VCaP (cell line): ENCODE results near the gene CDH13.

Source experiments
- H3K27ac ChIP-seq: fragments of 450-650 bp; 2 replicates; pipeline ENCODE4 v1.5.1; 2017
- CTCF ChIP-seq: fragments of 450-650 bp; conservative IDR thresholded peaks from 2 replicates; pipeline ENCODE4 v1.5.1; 2017; ENCODE audit warnings: mild to moderate bottlenecking, moderate library complexity

CDH13 gene

GRCh38 chr16:82830944-82831343 lies 204.2 kb downstream of the CDH13 start:
- no peak overlapping the region for H3K27ac ChIP-seq

GRCh38 chr16:82832821-82833220 lies 206.1 kb downstream of the CDH13 start:
- no peak for TF ChIP-seq CTCF
- no peak overlapping the region for H3K27ac ChIP-seq

More at GRCh38 chr16:82830944-82831343, 204.2 kb downstream of the CDH13 start:
- no peak for TF ChIP-seq CTCF

GRCh38 chr16:82833378-82833993 lies 206.7 kb downstream of the CDH13 start:
- no peak for TF ChIP-seq CTCF
- no peak overlapping the region for H3K27ac ChIP-seq

GRCh38 chr16:82834151-82834815 lies 207.5 kb downstream of the CDH13 start:
- no peak overlapping the region for H3K27ac ChIP-seq
- TF ChIP-seq CTCF: no peak

- no peak for TF ChIP-seq CTCF
- no peak overlapping the region for H3K27ac ChIP-seq
These were observed 208.9 kb downstream of the CDH13 start for GRCh38 chr16:82835487-82836155.

GRCh38 chr16:82841108-82841507 lies 214.3 kb downstream of the CDH13 start:
- no peak for TF ChIP-seq CTCF

GRCh38 chr16:82843606-82844271 lies 217.0 kb downstream of the CDH13 start:
- TF ChIP-seq CTCF: no peak
- H3K27ac ChIP-seq: no peak overlapping the region

More at GRCh38 chr16:82841108-82841507, 214.3 kb downstream of the CDH13 start:
- no peak overlapping the region for H3K27ac ChIP-seq
